ENCODE data around the gene ANKRD24.

GRCh38 chr19:4152241-4152998 is 30.1 kb upstream of the ANKRD24 start:
- TF ChIP-seq CTCF (IDR thresholded peaks at IDR 0.05; ENCODE audit: low read depth, low read length, poor library complexity, severe bottlenecking) = no peak
- TF ChIP-seq EZH2phosphoT487 (IDR thresholded peaks at IDR 0.05; ENCODE audit: borderline replicate concordance, low read length) = no peak

Measured in DOHH2 (cell line).